Measurements from ENCODE around the gene CTNNA3.
"Not testable (repeated sequence)": the region's sequence is repeated elsewhere in the genome, so short reads cannot be mapped to it uniquely, and the experiment has no call there.

Gene CTNNA3

GRCh38 chr10:67599597-67599996 is 96.4 kb downstream of the CTNNA3 start:
- no peak for DNase-seq

DNA sequence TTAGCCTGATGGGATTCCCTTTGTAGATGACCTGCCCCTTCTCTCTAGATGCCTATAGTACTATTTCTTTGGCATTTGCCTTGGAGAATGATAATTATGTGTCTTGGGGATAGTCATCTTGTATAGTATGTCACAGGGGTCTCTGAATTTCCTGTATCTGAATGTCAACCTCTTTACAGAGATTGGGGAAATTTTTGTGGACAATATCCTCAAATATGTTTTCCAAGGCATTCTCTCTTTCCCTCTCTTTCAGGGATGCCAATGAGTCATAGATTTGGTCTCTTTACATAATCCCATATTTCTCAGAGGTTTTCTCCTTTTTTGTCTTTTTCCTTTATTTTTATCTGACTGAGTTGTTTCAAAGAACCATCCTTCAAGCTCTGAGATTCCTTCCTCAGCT is 99.4 kb downstream of the CTNNA3 start:
- DNase-seq: no peak

DNA sequence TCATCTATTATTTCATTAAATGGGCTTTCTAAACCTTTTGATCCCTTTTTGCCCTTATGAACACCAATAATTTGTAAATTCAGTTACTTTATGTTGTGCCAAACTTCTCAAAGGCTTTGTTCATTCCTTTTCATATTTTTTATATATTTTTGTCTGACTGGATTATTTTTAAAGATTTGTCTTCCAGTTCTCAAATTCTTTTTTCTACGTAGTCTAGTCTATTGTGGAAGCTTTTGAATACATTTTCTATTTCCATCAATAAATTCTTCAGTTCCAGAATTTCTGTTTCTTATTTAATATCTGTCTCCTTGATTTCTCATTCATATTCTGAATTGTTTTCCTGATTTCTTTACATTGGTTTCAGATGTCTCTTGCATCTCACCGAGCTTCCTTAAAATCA is 108.2 kb downstream of the CTNNA3 start:
- no peak for DNase-seq

DNA sequence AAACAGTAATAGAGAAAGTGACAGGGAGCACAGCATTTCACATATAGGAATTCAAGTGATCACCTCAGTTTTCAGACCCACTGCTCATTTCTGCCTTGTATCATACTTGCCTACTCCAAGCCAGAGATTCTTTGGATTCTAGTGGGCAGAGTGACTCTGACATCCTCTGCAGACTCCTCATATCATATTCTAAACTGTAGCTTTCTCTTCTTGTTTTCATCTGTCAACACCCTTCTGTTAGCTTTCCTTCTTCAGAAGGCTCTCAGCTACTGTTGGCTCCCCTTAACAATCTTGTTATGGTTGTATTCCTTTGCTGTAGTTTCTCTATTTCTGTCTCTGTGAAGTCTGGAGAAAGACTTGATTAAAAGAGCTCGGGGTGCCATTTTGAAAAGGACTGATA is 120.5 kb downstream of the CTNNA3 start:
- DNase-seq: no peak

DNA sequence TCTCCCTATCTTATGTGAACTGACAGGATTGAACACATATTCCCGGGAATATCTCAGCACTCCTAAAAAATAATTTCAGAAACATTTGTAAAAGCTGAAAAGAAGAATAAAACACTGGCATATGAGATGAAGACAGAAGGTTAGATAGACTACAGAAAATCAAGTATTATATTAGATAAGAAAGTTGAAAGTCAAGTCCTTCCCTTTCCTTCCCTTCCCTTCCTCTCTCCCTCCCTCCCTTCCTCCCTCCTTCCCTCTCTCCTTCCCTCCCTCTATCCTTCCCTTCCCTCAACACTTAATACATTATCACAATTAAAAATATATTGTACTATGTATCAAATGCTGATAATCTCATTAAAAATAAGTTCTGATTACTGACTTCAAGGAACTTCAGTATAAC is 122.5 kb downstream of the CTNNA3 start:
- no peak for DNase-seq

DNA sequence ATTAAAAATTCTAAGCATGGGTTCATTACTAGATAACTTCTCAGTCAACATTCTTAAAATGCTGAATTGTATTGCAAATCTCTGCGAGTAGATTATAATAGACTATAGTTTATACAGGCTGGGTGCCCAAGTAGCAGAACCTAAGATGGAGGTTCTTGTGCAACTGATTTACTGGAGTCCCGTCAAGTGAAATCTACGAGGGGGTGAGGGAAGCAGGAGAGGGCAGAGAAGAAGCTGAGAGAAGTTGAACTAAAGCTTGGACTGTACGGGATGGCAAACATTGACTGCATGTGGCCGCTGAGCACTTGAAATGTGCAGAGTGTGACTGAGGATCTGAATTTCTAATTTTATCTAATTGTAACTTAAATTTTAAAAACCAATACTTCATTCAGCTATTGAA is 124.5 kb downstream of the CTNNA3 start:
- no peak for DNase-seq

- not testable (repeated sequence) for DNase-seq
Measured at GRCh38 chr10:67558311-67558710, 137.7 kb downstream of the CTNNA3 start.

DNA sequence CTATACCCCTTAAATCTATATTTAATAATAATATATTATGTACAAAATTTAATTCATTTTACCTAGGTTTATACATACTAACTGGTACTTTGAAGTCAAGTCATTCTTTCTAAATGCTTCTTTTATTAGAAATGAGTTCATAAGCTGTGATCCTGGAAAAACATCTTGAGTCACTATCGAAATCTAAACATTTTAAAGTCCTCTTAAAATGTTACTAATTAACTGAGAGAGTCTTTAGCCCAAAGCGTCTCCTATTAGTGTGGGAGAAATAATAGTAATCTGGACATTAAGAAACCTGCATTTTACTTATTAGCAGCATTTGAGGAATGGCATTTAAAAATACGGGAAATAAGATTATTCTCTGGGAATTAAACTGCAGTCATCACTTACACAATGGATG is 142.7 kb downstream of the CTNNA3 start:
- DNase-seq: no peak

GRCh38 chr10:67550838-67551402 is 145.1 kb downstream of the CTNNA3 start:
- DNase-seq: no peak

DNA sequence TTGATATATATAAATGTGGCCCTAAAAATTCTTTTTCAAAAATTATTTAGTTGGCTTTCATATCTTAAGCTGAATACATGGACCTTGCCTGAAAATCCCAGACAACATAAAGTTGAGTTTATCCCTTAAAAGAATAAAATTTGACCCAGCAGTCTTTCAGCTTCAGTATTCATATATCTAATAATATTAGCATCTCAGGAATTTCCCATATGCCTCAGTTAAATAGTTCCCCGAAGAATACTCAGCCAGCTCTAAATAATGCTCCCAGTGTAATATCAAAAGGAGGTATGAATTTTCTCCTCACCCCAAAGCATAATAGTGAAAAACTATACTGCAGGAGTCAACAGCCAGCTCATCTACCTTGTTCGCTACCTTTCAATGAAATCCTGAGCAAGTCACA is 145.9 kb downstream of the CTNNA3 start:
- DNase-seq: no peak

GRCh38 chr10:67549390-67549789 is 146.6 kb downstream of the CTNNA3 start:
- no peak for DNase-seq

GRCh38 chr10:67541411-67541810 is 154.6 kb downstream of the CTNNA3 start:
- DNase-seq: no peak

- DNase-seq: no peak
Measured at GRCh38 chr10:67539312-67539711, 156.7 kb downstream of the CTNNA3 start.

- no peak for DNase-seq
Measured at GRCh38 chr10:67537906-67538305, 158.1 kb downstream of the CTNNA3 start.

GRCh38 chr10:67533376-67533775 is 162.6 kb downstream of the CTNNA3 start:
- DNase-seq: no peak

- not testable (repeated sequence) for DNase-seq
Measured at GRCh38 chr10:67530990-67531389, 165.0 kb downstream of the CTNNA3 start.

- DNase-seq: no peak
Measured at GRCh38 chr10:67527351-67527750, 168.6 kb downstream of the CTNNA3 start.

DNA sequence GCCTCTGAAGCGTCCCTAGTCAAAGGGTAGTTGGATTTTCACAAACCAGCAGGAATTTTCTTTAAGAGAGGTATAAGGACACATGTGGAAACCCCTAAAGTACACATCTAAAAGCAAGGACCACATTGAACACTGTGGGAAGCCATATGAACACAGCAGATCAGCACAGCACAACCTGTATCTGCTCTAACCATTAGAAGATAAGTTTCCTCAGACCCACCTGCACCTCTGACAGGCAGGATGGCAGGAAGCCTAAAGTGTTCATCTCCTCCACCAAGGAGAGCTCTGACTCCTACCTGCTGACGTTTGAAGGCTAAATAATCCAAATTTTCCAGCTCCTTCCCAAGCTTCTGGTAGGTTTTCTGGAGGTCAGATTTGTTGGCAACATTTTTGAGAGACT is 174.4 kb downstream of the CTNNA3 start:
- no peak for DNase-seq

DNA sequence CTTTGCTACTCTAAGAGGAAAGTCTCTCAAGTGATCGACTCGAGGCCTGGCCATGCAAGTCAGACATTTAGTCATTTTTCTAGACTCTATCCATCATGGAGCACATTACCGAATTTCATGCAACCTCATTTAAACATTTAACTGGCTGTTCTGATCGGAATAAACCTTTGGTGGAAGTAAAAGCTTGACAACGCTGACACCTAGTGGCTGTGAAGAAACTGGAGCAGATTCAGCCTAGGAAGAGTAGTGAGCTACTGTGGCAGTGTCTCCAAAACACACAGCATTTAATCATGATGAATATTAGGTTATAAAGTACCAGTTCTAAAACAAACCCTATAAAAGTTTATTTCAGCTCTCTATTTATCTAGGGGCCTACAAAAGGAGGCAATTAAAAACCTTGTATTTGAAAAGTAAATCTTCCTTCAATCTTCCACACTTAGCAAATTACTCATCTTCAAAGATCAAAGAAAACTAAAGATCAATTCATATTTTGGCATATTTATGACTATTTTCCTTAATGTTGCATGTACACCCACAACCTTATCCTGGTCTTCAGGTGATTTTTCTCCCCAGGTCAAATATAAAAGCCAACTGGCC is 175.0 kb downstream of the CTNNA3 start:
- DNase-seq: no peak

- no peak for DNase-seq
Measured at GRCh38 chr10:67519434-67519833, 176.6 kb downstream of the CTNNA3 start.

GRCh38 chr10:67518756-67519155 is 177.2 kb downstream of the CTNNA3 start:
- no peak for DNase-seq

DNA sequence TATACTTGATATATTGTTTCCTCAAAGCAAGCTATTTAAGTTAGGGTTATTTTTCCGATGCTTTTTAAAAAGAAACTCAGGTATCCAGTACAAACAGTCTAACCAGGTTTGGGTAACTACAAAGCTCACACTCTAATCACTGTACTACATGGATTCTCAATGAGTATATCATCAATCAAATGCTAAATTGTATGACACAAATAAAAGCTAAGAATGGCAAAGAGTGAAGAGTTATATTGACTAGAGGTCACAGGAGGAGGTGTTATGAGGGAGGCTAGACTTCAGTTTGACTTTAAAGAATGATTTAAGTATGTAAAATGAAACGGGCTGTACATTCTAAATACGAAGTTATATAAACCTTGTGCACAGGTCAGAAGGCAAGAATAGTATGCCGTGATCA is 178.0 kb downstream of the CTNNA3 start:
- no peak for DNase-seq

DNA sequence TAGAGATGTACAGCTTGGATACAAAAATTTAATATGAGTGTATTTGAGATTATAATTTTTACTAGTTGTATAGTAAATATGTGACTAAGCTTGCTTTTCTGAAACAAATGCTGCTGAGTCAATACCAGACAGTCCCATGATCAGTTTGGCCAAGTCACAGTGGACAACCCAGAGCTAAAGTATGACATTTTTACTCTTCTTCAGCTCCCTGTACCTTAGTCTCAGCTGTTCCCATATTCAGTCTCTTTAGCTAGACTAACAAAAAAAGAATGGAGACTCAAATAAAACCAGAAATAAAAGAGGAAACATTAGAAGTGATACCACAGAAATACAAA is 189.3 kb downstream of the CTNNA3 start:
- no peak for DNase-seq

- no peak for DNase-seq
Measured at GRCh38 chr10:67506083-67506756, 189.8 kb downstream of the CTNNA3 start.
